HepG2 (cell line): ENCODE data around the gene KNL1. TPM values are rescaled to one million over a fixed set of nuclear protein-coding genes. Genes with fewer than 3 reads are reported as not detected.

Experiments
- DPF2 ChIP-seq: sonication (generic); formaldehyde crosslinking; IDR thresholded peaks from 2 replicates; pipeline ENCODE4 v1.4.0; 2020; ENCODE audit warnings: mild to moderate bottlenecking, low read depth, missing genetic modification reagents, borderline replicate concordance
- GABPA ChIP-seq, 2 experiments: IDR thresholded peaks; 2 replicates each; pipeline ENCODE4 v1.6.1; 2011 to 2016; ENCODE audit warnings: low read depth in 2 of 2, low read length in 1 of 2, missing biosample characterization in 1 of 2, missing genetic modification characterization in 1 of 2
- MAF1 ChIP-seq: sonication (generic); formaldehyde crosslinking; IDR thresholded peaks from 2 replicates; pipeline ENCODE4 v1.5.0; 2020; ENCODE audit warnings: missing genetic modification reagents, borderline replicate concordance
- ZBTB38 ChIP-seq: sonication (generic); formaldehyde crosslinking; IDR thresholded peaks from 2 replicates; pipeline ENCODE4 v1.5.1; 2020; ENCODE audit warnings: mild to moderate bottlenecking, missing genetic modification reagents
- ZMYM3 ChIP-seq: sonication (generic); formaldehyde crosslinking; IDR thresholded peaks from 2 replicates; pipeline ENCODE4 v1.5.1; 2020; ENCODE audit warnings: mild to moderate bottlenecking, missing genetic modification reagents
- ZNF512 ChIP-seq: sonication (generic); formaldehyde crosslinking; IDR thresholded peaks from 2 replicates; pipeline ENCODE4 v1.4.0; 2020; ENCODE audit warnings: mild to moderate bottlenecking, missing genetic modification reagents
- polyA plus RNA-seq, 8 experiments: library from polyadenylated mRNA; depleted of rRNA in 3 of 8; stranded (reverse) in 7 of 8; unstranded in 1 of 8; fragments of >200 nt; fragmentation: Illumina TruSeq in 4 of 8; extraction: Trizol in 4 of 8; gene quantifications; 2 replicates each; pipeline versions ENCODE4 v1.2.1 to v1.2.3, GENCODE V29; 2011 to 2016; ENCODE audit warnings: low read depth in 4 of 8, missing spikeins in 1 of 8, mixed read lengths in 1 of 8; ENCODE audit not compliant: insufficient read depth in 1 of 8
- total RNA-seq, 5 experiments: library from RNA; depleted of rRNA; stranded (reverse); fragments of >200 nt; fragmentation: Illumina TruSeq; extraction: Trizol; gene quantifications; 2 replicates each; pipeline ENCODE4 v1.2.3, GENCODE V29; 2016; ENCODE audit warnings: low read depth in 1 of 5
- TF ChIP-seq, protein P1 (sequence below), 2 experiments: sonication (generic) in 1 of 2; formaldehyde crosslinking in 1 of 2; IDR thresholded peaks; 2 replicates each; pipeline versions ENCODE4 v1.4.0 to v1.6.1; 2016 to 2020; ENCODE audit warnings: borderline replicate concordance in 1 of 2, low read depth in 1 of 2, mild to moderate bottlenecking in 1 of 2, missing genetic modification reagents in 1 of 2
- TF ChIP-seq, protein P2 (sequence below): sonication (generic); formaldehyde crosslinking; IDR thresholded peaks from 2 replicates; pipeline ENCODE4 v1.4.0; 2020; ENCODE audit warnings: missing genetic modification reagents

Gene KNL1
- total and polyA plus RNA-seq, 2 of the 13 experiments (the other 11 are each of a cell fraction or from before 2014, with no cell fraction given), result 8.0 to 21.4 TPM

DNA sequence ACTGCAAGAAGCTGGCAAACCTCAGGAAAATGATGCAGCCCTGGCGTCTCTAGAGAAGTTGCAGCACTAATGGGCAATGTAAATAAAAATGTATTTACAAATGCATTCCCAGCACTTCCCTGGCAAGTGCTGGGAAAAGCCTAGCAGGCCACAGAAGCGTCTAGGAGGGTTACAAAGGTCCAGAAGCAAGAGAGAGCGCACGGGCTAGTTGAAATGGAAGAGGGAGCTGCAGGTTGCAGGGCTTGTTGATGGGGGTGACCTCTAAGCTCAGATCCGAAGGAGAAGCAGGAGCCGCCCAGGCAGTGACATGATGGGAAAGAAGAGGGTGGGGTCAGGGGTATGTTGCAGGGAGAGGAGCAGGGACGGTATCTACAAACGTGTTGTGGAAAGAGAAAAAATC lies 2.7 kb upstream of the KNL1 start (continued):
- TF ChIP-seq ZNF512 (CRISPR knock-in tag) (no peak), DPF2 (CRISPR knock-in tag) (no peak), GABPA (IDR thresholded peaks at IDR 0.05; ENCODE audit: low read depth, low read length) (no peak), GABPA (CRISPR knock-in tag; IDR thresholded peaks at IDR 0.05; ENCODE audit: low read depth) (no peak), ZMYM3 (CRISPR knock-in tag) (0 out of 2 replicates have a peak, but pooled peaks have one; percentile 12), ZBTB38 (CRISPR knock-in tag) (no peak), MAF1 (no peak)
- TF ChIP-seq, protein P1, sequence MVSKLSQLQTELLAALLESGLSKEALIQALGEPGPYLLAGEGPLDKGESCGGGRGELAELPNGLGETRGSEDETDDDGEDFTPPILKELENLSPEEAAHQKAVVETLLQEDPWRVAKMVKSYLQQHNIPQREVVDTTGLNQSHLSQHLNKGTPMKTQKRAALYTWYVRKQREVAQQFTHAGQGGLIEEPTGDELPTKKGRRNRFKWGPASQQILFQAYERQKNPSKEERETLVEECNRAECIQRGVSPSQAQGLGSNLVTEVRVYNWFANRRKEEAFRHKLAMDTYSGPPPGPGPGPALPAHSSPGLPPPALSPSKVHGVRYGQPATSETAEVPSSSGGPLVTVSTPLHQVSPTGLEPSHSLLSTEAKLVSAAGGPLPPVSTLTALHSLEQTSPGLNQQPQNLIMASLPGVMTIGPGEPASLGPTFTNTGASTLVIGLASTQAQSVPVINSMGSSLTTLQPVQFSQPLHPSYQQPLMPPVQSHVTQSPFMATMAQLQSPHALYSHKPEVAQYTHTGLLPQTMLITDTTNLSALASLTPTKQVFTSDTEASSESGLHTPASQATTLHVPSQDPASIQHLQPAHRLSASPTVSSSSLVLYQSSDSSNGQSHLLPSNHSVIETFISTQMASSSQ (IDR thresholded peaks at IDR 0.05; ENCODE audit: low read depth), result no peak
- TF ChIP-seq, protein P1 (CRISPR knock-in tag; IDR thresholded peaks at IDR 0.05; ENCODE audit: borderline replicate concordance), result no peak
- TF ChIP-seq, protein P2, sequence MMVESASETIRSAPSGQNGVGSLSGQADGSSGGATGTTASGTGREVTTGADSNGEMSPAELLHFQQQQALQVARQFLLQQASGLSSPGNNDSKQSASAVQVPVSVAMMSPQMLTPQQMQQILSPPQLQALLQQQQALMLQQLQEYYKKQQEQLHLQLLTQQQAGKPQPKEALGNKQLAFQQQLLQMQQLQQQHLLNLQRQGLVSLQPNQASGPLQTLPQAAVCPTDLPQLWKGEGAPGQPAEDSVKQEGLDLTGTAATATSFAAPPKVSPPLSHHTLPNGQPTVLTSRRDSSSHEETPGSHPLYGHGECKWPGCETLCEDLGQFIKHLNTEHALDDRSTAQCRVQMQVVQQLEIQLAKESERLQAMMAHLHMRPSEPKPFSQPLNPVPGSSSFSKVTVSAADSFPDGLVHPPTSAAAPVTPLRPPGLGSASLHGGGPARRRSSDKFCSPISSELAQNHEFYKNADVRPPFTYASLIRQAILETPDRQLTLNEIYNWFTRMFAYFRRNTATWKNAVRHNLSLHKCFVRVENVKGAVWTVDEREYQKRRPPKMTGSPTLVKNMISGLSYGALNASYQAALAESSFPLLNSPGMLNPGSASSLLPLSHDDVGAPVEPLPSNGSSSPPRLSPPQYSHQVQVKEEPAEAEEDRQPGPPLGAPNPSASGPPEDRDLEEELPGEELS, result peak; percentile 44; the same call in 1 of the 2 replicates
